ENCODE results near the gene BROX.
A peak's percentile ranks its signal among the peaks of the same experiment; 100 is the strongest.

Gene BROX

GRCh38 chr1:222706815-222707214 lies 5.5 kb upstream of the BROX start:
- in situ Hi-C loops (cut with MboI; ENCODE audit: low pct_unique_long_range_greater_than_20kb, low sequenced_read_pairs, unreplicated experiment) = no loop called here
- DNase-seq (ENCODE audit: low spot score) = no peak

GRCh38 chr1:222709700-222710153 lies 2.6 kb upstream of the BROX start:
- in situ Hi-C loops (cut with MboI; ENCODE audit: low pct_unique_long_range_greater_than_20kb, low sequenced_read_pairs, unreplicated experiment) = no loop called here
- DNase-seq (ENCODE audit: low spot score) = no peak
- TF ChIP-seq, protein P1, sequence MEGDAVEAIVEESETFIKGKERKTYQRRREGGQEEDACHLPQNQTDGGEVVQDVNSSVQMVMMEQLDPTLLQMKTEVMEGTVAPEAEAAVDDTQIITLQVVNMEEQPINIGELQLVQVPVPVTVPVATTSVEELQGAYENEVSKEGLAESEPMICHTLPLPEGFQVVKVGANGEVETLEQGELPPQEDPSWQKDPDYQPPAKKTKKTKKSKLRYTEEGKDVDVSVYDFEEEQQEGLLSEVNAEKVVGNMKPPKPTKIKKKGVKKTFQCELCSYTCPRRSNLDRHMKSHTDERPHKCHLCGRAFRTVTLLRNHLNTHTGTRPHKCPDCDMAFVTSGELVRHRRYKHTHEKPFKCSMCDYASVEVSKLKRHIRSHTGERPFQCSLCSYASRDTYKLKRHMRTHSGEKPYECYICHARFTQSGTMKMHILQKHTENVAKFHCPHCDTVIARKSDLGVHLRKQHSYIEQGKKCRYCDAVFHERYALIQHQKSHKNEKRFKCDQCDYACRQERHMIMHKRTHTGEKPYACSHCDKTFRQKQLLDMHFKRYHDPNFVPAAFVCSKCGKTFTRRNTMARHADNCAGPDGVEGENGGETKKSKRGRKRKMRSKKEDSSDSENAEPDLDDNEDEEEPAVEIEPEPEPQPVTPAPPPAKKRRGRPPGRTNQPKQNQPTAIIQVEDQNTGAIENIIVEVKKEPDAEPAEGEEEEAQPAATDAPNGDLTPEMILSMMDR (IDR thresholded peaks at IDR 0.05; ENCODE audit: extremely low read depth, insufficient read depth, missing control alignments) = no peak

More at GRCh38 chr1:222706815-222707214, 5.5 kb upstream of the BROX start:
- TF ChIP-seq, protein P1 (IDR thresholded peaks at IDR 0.05; ENCODE audit: extremely low read depth, insufficient read depth, missing control alignments) = no peak

- TF ChIP-seq, protein P1 (IDR thresholded peaks at IDR 0.05; ENCODE audit: extremely low read depth, insufficient read depth, missing control alignments) = no peak
- DNase-seq (ENCODE audit: low spot score) = peak; percentile 50
- in situ Hi-C loops (cut with MboI; ENCODE audit: low pct_unique_long_range_greater_than_20kb, low sequenced_read_pairs, unreplicated experiment) = no loop called here
Observed at GRCh38 chr1:222711319-222712252, 778 bp upstream of the BROX start.

DNA sequence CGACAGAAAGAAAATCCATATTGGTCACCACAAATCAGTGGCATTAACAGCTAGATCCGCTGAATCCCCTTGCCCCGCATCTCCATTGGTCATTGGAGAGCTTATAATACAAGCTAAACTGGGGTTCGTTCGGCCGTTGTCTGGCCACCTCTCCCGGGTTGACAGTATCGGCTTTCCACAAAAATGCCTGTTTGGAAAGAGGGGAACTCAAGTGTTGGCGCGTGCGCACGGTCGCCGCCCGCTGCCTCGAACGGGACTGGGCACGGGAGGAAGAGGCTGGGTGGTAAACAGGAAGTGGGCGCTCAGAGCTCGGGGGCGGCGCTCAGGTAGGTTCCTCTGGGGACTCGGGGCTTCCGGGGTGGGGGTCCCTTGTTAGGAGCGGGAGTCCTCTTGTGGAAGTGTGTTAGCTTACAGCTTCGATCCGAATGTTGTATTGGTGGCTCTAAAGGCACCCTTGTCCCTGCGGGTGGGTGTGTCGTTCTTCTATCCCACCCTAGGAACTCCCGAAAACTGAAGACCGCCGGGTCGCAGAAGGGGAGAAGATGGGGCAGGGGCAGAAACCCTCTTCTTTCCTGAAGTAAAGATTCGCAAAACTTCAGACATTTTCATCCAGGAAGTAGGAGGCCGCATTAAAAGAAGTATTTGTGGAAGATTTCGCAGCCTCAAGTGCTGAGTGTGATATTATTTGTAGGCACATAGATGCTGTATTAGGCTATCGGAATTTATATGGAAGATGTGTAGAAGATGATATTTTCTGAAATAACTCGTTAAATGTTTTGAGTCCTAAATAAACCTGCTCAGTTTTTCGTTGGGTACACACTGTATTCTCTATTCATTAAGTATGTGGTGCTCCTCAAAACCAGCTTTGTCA lies 962 bp downstream of the BROX start:
- TF ChIP-seq, protein P1 (IDR thresholded peaks at IDR 0.05; ENCODE audit: extremely low read depth, insufficient read depth, missing control alignments) = peak; percentile 8
- in situ Hi-C loops (cut with MboI; ENCODE audit: low pct_unique_long_range_greater_than_20kb, low sequenced_read_pairs, unreplicated experiment) = no loop called here
- DNase-seq (ENCODE audit: low spot score) = peak; percentile 89

GRCh38 chr1:222716393-222716792 lies 4.0 kb downstream of the BROX start:
- TF ChIP-seq, protein P1 (IDR thresholded peaks at IDR 0.05; ENCODE audit: extremely low read depth, insufficient read depth, missing control alignments) = no peak
- in situ Hi-C loops (cut with MboI; ENCODE audit: low pct_unique_long_range_greater_than_20kb, low sequenced_read_pairs, unreplicated experiment) = no loop called here

DNA sequence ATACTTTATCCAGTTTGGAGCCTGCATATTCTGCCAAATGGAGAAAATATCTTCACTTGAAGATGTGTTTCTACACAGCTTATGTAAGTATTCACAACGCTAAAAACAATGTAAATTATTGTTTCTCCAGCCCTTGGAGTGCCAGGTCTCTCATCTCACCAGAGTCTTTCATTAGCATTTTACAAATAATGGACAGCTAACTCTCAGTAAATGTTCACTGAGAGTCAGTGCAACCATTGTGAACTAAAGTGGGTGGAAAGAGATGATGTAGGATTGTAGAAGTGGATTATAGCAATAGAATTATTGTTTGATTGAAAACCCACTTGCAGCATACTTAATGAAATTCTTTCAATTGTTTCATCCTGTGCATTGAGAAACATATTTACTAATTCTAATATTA lies 16.4 kb downstream of the BROX start:
- in situ Hi-C loops (cut with MboI; ENCODE audit: low pct_unique_long_range_greater_than_20kb, low sequenced_read_pairs, unreplicated experiment) = no loop called here

More at GRCh38 chr1:222716393-222716792, 4.0 kb downstream of the BROX start:
- no peak for DNase-seq (ENCODE audit: low spot score)

More for the DNA sequence above, 16.4 kb downstream of the BROX start:
- DNase-seq (ENCODE audit: low spot score) = no peak
- TF ChIP-seq, protein P1 (IDR thresholded peaks at IDR 0.05; ENCODE audit: extremely low read depth, insufficient read depth, missing control alignments) = no peak

All from GM13977 (cell line).